Mucosa of descending colon (tissue), 3 donors: ENCODE results near the gene CLNS1A. TPM values are rescaled to one million over a fixed set of nuclear protein-coding genes. Genes with fewer than 3 reads are reported as not detected.

Source experiments
- ATAC-seq: fragments of 200-7000 bp; cut with Tn5 transposase; one replicate; pipeline ENCODE4 v1.9.1; 2020; ENCODE audit warnings: mild to moderate bottlenecking, moderate library complexity
- DNase-seq, 3 donors: peaks; one replicate each; pipeline ENCODE4 v3.0.0-alpha.2; 2020
- H3K36me3 ChIP-seq: fragments of 200-600 bp; one replicate; pipeline ENCODE4 v1.8.0; 2021; ENCODE audit warnings: low read depth, mild to moderate bottlenecking
- H3K4me1 ChIP-seq: fragments of 200-600 bp; one replicate; pipeline ENCODE4 v1.8.0; 2021; ENCODE audit warnings: low read depth, mild to moderate bottlenecking
- H3K4me3 ChIP-seq: fragments of 200-600 bp; one replicate; pipeline ENCODE4 v1.8.0; 2021; ENCODE audit warnings: mild to moderate bottlenecking
- H3K9me3 ChIP-seq: fragments of 200-600 bp; one replicate; pipeline ENCODE4 v1.8.0; 2021; ENCODE audit warnings: mild to moderate bottlenecking
- CTCF ChIP-seq: fragments of 200-600 bp; IDR thresholded peaks from one replicate; pipeline ENCODE4 v1.8.0; 2022; ENCODE audit warnings: antibody characterized with exemption, mild to moderate bottlenecking
- intact Hi-C, 2 donors: fragments of 100-400 bp; cut with DNase I in 1 of 2; cut with micrococcal nuclease in 1 of 2; formaldehyde crosslinking; loops; one replicate each; pipeline versions ENCODE4 v1.11.0 to v1.11.1; 2022; cut with DNase I, micrococcal nuclease
- total RNA-seq, 3 donors: library from RNA; stranded (reverse); fragmentation: NEBNext Ultra II Directional in 2 of 3; extraction: Animal tissue kit (Norgen Biotek cat#: 25700) in 2 of 3; gene quantifications; one replicate each; pipeline versions ENCODE4 v1.2.1 to v1.2.4, GENCODE V29; 2021 to 2023
- donor health status: DM: no; HTN: no; CAD: no; lungs with moderate emphysema.
- donor health status: DM: no; HTN: no; CAD: no.
- donor health status: DM: no; HTN: yes; CAD: no.

Gene CLNS1A
- total RNA-seq, 3 donors from 2014 or later, result 61.2 to 82.4 (median 78.9) TPM

- Histone ChIP-seq H3K36me3 (no peaks in the 10 kb centered on the region), H3K4me3 (no peak overlapping the region), H3K4me1 (no peaks in the 10 kb centered on the region), H3K9me3 (no peaks in the 10 kb centered on the region)
- no peak for ATAC-seq
- no peak for TF ChIP-seq CTCF
- intact Hi-C loops, result no loop called here
- no peak for DNase-seq
Measured at GRCh38 chr11:77568306-77568705, 69.3 kb downstream of the CLNS1A start.

Other genes starting within 250 kb of the CLNS1A start
- 100 to 1,000 TPM in 2 of 3 donors, 10 to 100 TPM in 1; 73.5 to 125 (median 116) TPM for gene PAK1, start 163.7 kb downstream of the CLNS1A start, total RNA-seq
- gene AQP11, start 47.8 kb downstream of the CLNS1A start, total RNA-seq, result 1 to 10 TPM; 4.7 to 6.5 (median 6.1) TPM
- 10 to 100 TPM; 43.7 to 80.2 (median 44.4) TPM for gene RSF1, start 182.9 kb upstream of the CLNS1A start, total RNA-seq
- 10 to 100 TPM; 22.9 to 28.1 (median 27.9) TPM for gene AAMDC, start 183.3 kb upstream of the CLNS1A start, total RNA-seq